ENCODE measurements around the gene SLC17A9.
A peak's percentile ranks its signal among the peaks of the same experiment; 100 is the strongest.
"Not testable (repeated sequence)": the region's sequence is repeated elsewhere in the genome, so short reads cannot be mapped to it uniquely, and the experiment has no call there.

SLC17A9 gene

GRCh38 chr20:62921119-62921687, 31.3 kb upstream of the SLC17A9 start:
- DNase-seq: no peak

- DNase-seq: no peak
Observed at GRCh38 chr20:62922451-62922921, 30.0 kb upstream of the SLC17A9 start.

DNA sequence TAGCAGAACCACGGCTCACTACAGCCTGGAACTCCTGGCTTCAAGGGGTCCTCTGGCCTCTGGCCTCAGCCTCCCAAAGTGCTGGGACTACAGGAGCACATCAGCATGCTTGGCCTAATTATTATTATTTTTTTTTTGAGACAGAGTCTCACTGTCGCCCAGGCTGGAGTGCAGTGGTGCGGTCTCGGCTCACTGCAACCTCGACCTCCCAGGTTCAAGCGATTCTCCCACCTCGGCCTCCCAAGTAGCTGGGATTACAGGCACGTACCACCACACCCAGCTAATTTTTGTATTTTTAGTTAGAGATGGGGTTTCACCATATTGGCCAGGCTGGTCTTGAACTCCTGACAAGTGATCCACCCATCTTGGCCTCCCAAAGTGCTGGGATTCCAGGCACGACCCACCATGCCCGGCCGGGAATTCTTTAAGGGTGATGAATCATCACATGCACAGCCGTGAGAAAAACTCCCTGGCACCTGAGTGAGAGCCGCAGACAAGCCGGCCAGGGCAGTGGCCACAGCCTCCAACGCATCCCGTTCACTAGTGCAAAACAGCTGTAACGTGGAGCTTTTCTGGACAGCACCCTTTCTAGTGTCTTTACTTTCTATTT, 29.3 kb upstream of the SLC17A9 start:
- DNase-seq: not testable (repeated sequence)

DNA sequence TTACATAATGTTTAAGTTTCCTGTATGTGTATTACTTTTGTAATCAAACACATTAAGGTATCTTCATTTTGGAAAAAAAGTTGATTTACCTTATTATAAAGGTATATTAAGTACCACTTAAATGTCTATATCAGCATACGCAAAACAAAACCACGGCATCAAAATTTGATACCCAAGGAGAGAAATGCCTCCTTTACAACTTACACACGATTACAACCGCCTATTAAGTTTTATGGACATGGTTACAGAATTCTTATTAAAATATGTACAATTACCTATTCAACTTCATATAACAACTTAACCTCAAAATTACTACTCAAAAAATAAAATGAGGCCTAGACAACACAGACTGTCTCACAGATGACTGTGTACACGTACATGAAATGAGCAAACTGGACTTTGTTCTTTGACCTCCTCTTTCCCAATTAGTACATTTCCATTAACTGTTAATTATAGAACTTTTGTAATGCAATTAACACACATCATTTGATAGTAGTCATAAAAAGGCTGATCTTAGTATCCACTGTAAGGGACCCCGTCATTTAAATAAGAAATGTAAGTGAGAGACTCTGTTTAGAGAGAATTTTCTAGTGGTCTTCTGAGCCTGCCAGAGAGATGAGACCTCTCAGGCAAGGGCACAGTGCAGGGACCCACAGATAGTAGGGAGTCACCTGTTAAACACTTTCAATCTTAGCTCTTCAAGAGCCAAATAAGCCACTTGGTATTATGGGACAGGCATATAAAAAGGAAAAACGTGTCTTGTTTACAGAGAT, 28.7 kb upstream of the SLC17A9 start:
- DNase-seq: no peak

GRCh38 chr20:62924442-62925075, 27.9 kb upstream of the SLC17A9 start:
- DNase-seq: no peak

GRCh38 chr20:62925076-62925419, 27.5 kb upstream of the SLC17A9 start:
- DNase-seq: no peak

DNA sequence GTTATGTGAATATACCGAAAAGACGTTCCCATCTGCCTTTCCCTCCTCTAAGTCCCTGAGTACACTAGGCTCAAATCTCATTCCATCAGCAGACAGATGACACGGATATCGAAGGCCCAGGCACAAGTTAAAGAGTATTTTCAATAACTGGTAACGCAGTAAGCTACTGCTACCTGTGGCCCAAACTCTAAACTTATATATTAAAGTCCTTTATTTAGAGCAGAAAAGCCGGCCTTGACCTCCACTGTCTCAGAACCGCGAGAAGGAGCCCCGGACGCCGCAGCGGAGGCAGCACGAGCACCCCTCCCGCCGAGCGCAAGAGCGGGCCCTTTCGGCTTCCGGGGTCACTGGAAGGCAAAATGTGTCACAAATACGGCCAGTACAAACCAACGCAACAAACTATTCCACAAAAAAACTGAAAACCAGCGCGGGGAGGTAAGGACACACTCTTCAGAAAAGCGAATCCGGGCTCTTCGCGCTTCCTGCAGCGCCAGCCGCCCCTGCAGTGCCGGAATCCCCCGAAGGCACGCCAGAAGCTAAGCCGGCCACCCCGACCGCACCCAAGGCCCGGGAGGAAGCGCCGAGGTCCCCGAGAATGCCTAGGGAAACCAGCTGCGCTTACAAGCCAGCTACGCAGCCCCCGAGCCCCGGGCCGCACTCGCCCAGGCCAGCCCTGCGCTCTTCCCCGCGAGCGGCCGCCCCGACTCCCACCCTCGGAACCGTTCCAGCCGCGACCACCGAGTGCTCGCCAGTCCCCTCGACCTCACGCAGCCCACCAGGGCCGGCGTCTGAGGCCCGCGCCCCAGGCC, 26.9 kb upstream of the SLC17A9 start:
- DNase-seq: no peak

- peak; percentile 77 for DNase-seq
Observed at GRCh38 chr20:62926229-62927127, 26.0 kb upstream of the SLC17A9 start, which contains the start of gene DIDO1. TSS of gene DIDO1 (minus strand) at chr20:62926505.

GRCh38 chr20:62927128-62927705, 25.3 kb upstream of the SLC17A9 start:
- DNase-seq: no peak

DNA sequence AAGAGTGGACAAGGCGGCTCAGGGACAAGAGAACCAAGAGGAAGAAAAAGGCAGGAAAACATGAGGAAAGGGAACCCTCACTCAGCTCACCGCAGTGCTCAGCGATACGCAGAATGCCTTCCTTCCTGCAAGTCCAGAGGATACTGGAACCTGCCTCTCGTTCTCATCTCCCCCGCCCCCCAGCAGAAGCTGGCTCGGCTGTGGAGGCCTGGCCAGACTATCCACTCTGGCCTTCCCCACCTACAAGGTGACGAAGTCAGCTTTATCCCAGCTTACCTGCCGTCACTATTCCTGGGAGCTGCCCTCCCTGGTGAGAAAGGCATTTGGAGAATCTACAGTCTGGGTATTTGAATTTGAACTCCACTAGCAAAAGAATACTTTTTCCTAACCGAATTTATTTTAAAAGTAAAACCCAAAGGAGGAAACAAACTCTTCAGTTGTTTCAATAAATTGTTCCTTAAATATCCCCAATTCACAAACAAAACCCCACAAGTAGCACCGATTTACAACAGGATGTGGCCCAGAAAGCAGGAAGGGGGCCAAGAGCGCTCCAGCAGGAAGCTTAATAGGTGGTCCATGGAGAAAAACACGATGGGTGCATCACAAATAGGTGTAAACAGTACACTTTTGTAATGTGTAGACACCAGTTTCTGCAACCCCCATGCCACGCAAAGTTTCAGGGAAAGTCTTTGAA, 24.1 kb upstream of the SLC17A9 start:
- no peak for DNase-seq

- DNase-seq: no peak
Observed at GRCh38 chr20:62929051-62929538, 23.4 kb upstream of the SLC17A9 start.

GRCh38 chr20:62931464-62931863, 21.0 kb upstream of the SLC17A9 start:
- no peak for DNase-seq

GRCh38 chr20:62933966-62934365, 18.5 kb upstream of the SLC17A9 start:
- DNase-seq: no peak

DNA sequence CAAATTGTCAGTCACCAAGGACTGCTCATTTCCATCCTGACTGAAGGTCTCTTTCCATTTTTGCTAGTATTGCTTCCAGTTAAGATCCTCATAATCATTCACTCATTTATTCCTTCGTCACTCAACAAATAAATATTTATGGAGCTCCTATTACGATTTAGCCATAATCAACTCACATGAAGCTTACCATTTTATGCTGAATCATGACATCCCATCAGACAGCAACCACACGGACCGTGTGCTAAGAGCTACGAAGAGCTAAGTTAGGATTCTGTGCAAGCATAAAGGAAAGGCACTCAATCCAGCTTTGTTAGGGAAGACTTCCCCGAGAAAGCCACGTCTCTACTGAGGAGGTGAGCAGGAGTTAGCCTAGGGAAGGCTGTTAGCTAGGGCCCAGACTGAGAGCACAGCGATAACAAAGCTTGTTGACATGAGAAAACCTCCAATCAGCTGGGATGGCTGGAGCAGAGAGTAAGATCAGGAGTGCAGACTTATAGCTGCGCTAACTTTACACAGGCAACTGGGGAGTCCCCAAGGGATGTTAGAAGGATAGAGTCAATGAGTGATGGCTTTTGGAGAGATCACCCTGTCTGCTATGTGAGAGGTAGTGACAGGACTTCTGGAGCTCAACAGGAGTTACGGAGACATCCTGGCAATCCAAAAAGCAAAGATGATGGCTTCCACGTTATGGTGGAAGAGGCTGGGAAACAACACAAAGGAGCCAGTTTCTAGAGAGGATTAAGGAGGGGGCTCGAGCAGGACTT, 17.1 kb upstream of the SLC17A9 start:
- DNase-seq: no peak

DNA sequence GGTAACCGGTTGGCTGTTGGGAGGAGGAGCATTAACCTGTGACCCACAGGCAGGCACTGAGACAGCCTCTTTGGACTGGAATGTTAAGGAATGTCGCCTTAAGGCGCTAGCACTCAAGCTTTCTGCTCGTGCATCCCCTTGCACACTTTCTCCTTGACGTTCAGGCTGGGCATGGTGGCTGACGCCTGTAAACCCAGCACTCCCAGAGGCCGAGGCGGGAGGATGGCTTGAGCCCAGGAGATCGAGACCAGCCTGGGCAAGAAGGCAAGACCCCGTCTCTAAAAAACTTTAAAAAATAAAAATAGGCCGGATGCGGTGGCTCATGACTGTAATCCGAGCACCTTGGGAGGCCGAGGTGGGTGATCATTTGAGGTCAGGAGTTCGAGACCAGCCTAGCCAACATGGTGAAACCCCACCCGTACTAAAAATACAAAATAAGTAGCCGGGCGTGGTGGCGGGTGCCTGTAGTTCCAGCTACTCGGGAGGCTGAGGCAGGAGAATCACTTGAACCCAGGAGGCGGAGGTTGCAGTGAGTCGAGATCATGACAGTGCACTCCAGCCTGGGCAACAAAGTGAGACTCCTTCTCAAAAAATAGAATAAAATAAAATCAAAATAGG, 16.4 kb upstream of the SLC17A9 start:
- DNase-seq: no peak

DNA sequence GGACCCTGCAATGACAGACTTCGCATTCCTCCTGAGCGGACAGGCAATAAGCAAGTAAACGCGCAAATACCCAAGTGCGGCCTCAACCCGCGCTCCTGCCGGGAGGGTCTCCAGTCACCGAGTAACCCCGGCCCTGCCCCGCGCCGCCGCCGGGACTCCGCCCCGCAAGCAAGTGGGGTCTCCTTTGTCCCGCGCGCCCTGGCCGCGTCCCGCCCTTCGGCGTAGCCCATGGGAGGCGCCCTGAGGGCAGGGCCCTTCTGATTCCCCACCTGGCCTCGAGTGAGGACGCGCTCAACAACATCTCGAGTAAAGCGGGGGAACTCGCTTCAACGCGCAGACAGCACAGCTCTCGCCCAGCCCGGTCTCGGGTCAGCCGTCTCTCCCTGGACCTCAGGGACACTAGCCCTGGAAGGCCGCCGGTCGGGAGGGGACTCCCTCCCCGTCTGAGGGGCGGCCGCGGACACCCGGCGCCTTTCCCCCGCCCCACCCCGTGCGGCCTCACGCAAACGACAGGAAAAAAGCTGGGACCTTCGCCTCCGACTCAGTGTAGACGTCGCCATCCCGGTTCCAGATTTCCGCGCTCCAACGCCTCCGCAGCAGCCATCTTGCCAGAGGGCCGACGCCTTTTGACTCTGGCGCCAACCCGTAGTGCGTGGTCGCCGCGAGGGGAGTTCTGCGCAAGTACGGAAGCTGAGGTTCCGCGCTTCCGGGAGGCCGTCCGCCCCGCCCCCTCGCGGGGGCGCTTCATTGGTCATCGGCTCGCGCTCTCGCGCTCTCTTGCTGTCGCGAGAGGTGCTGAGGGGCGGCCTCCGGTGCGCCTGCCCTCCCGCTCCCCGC, 15.0 kb upstream of the SLC17A9 start:
- peak; percentile 90 for DNase-seq

DNA sequence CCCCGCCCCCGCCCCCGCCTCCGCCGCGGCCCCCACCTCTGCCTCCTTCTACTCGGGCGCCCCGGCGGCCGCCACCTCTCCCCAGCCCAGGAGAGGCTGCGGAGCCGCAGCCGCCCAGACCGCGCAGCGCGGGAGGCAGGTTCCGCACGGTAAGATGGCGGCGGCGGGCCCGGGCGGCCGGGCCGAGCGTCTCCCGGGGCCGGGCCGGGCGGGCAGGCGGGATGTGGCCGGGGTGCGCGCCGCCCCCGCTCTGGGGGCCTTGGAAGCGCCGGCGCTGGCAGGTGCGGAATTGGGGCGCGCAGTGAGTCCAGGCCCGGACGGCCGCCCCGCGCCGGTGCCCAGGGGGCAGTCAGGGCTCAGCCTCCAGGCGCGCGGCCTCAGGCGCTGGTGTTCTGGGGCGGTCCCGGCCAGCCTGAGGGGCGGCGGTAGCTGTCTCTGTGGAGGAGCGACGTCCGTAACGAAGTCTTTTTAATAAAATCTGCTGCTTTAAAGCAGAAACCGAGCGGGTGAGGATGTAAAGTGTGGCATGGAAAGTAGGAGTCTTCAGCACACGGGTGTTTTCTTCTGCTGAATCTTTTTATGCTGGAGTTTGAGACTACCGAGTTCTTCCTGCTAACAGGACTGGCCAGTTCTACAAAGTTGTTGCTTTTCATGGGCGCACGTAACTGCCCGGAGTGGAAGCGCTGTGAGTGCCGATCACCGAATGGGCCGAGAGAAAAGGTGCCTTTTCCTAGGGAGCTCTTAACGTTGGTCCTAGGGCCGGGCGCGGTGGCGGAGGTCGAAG, 14.2 kb upstream of the SLC17A9 start, which contains the start of gene GID8:
Gene GID8, plus strand, starts transcription at position 43 of the 784 bp plus-strand sequence. CDS start 3,356 bp downstream, outside the sequence.
- no peak for DNase-seq
